Measurements from ENCODE around the gene TRIM67.
"Not testable (repeated sequence)": the region's sequence is repeated elsewhere in the genome, so short reads cannot be mapped to it uniquely, and the experiment has no call there.

The TRIM67 gene

GRCh38 chr1:231209531-231209930 lies 47.7 kb downstream of the TRIM67 start:
- no peak for DNase-seq

- no peak for DNase-seq
Measured at GRCh38 chr1:231210126-231210525, 48.3 kb downstream of the TRIM67 start.

GRCh38 chr1:231211005-231211857 lies 49.4 kb downstream of the TRIM67 start:
- DNase-seq = peak in 1 of 2 donors; percentile 58

- not testable (repeated sequence) for DNase-seq
Measured at GRCh38 chr1:231212301-231212700, 50.4 kb downstream of the TRIM67 start.

- no peak for DNase-seq
Measured at GRCh38 chr1:231213831-231214573, 52.1 kb downstream of the TRIM67 start.

- DNase-seq = no peak
Measured at GRCh38 chr1:231214918-231215680, 53.2 kb downstream of the TRIM67 start.

GRCh38 chr1:231215681-231216385 lies 54.0 kb downstream of the TRIM67 start:
- no peak for DNase-seq

GRCh38 chr1:231216498-231216897 lies 54.6 kb downstream of the TRIM67 start:
- no peak for DNase-seq

- DNase-seq = no peak
Measured at GRCh38 chr1:231217056-231217455, 55.2 kb downstream of the TRIM67 start.

- DNase-seq = no peak
Measured at GRCh38 chr1:231218078-231218477, 56.2 kb downstream of the TRIM67 start.

- DNase-seq = no peak
Measured at GRCh38 chr1:231219422-231220401, 57.9 kb downstream of the TRIM67 start.

- no peak for DNase-seq
Measured at GRCh38 chr1:231220801-231221200, 58.9 kb downstream of the TRIM67 start.

- DNase-seq = peak in 1 of 2 donors; percentile 34
Measured at GRCh38 chr1:231226156-231226555, 64.3 kb downstream of the TRIM67 start.

GRCh38 chr1:231231511-231231910 lies 69.7 kb downstream of the TRIM67 start:
- no peak for DNase-seq

- no peak for DNase-seq
Measured at GRCh38 chr1:231232870-231233734, 71.2 kb downstream of the TRIM67 start.

GRCh38 chr1:231233735-231234417 lies 72.0 kb downstream of the TRIM67 start:
- DNase-seq = no peak

- DNase-seq = no peak
Measured at GRCh38 chr1:231234506-231234905, 72.6 kb downstream of the TRIM67 start.

- DNase-seq = no peak
Measured at GRCh38 chr1:231235526-231236207, 73.8 kb downstream of the TRIM67 start.

- no peak for DNase-seq
Measured at GRCh38 chr1:231236208-231236591, 74.3 kb downstream of the TRIM67 start.

Measured in hippocampal formation (tissue), 2 donors.